NB4 (cell line): ENCODE results near the gene PPP2R5C.

ENCODE experiments used
- MAX ChIP-seq: IDR thresholded peaks from 2 replicates; pipeline ENCODE4 v1.6.1; 2011; ENCODE audit warnings: low read depth, low read length
- POLR2A ChIP-seq: IDR thresholded peaks from 2 replicates; pipeline ENCODE4 v1.6.1; 2011; ENCODE audit warnings: mild to moderate bottlenecking; ENCODE audit not compliant: insufficient read length; ENCODE audit errors: extremely low read depth
- TF ChIP-seq, protein P1 (sequence below): IDR thresholded peaks from one replicate; pipeline ENCODE4 v1.5.1; 2012; ENCODE audit warnings: low read depth, low read length

DNA sequence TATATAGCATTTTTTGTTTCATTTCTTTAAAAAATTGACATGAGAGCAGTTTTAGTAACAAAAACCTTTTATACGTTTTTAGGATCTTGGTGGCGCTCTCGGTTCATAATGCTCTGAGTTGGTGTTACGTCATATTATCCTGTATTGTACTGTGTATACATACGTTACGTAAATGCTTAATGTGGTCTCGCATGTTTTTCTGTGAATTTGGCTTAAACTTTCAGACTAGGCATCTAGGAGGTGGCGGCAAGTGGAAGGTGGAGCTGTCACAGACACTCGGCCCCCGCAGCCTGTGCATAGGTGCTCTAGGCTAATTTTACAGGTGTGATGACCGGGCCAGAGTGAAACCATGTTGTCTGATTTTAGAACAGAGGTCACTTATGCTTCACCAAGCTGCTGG, 60.0 kb downstream of the PPP2R5C start:
- TF ChIP-seq POLR2A (no peak), MAX (no peak)
- TF ChIP-seq, protein P1, sequence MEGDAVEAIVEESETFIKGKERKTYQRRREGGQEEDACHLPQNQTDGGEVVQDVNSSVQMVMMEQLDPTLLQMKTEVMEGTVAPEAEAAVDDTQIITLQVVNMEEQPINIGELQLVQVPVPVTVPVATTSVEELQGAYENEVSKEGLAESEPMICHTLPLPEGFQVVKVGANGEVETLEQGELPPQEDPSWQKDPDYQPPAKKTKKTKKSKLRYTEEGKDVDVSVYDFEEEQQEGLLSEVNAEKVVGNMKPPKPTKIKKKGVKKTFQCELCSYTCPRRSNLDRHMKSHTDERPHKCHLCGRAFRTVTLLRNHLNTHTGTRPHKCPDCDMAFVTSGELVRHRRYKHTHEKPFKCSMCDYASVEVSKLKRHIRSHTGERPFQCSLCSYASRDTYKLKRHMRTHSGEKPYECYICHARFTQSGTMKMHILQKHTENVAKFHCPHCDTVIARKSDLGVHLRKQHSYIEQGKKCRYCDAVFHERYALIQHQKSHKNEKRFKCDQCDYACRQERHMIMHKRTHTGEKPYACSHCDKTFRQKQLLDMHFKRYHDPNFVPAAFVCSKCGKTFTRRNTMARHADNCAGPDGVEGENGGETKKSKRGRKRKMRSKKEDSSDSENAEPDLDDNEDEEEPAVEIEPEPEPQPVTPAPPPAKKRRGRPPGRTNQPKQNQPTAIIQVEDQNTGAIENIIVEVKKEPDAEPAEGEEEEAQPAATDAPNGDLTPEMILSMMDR, result no peak
